D721Med (cell line): ENCODE measurements around the gene SFTPA1.
"Not testable (repeated sequence)": the region's sequence is repeated elsewhere in the genome, so short reads cannot be mapped to it uniquely, and the experiment has no call there.

Experiments used
- DNase-seq: peaks from one replicate; pipeline ENCODE4 v3.0.0; 2011; ENCODE audit warnings: low spot score; ENCODE audit not compliant: insufficient read length
- FAIRE-seq: peaks from 2 replicates; lab custom pipeline; 2011; peaks lifted over from hg19 to GRCh38; lab: Jason Lieb, UNC
- TF ChIP-seq, protein P1 (sequence below): IDR thresholded peaks from 2 replicates; pipeline ENCODE4 v1.5.1; 2012; ENCODE audit warnings: mild to moderate bottlenecking, control low read depth; ENCODE audit not compliant: insufficient read depth; ENCODE audit errors: missing control alignments

SFTPA1 gene

DNA sequence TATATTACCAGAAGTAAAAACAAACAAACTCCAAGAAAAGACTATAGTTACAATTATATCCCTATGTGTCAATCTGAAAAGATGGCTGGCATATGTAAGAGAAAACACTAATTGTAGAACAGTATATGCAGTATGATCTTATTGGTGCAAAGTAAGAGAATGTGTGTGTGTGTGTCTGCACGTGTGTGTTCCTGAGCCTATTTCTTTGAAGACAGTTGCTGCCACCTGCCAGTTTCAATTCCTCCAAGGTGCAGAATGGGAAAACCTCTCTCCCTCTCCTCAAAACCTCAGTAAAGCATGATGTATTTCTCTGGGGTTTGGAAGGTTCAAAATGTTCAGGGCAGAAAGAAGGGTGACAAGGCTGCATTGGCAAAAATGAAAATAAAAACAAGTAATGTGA is 8.8 kb upstream of the SFTPA1 start:
- DNase-seq (no peak), FAIRE-seq (no peak)
- TF ChIP-seq, protein P1, sequence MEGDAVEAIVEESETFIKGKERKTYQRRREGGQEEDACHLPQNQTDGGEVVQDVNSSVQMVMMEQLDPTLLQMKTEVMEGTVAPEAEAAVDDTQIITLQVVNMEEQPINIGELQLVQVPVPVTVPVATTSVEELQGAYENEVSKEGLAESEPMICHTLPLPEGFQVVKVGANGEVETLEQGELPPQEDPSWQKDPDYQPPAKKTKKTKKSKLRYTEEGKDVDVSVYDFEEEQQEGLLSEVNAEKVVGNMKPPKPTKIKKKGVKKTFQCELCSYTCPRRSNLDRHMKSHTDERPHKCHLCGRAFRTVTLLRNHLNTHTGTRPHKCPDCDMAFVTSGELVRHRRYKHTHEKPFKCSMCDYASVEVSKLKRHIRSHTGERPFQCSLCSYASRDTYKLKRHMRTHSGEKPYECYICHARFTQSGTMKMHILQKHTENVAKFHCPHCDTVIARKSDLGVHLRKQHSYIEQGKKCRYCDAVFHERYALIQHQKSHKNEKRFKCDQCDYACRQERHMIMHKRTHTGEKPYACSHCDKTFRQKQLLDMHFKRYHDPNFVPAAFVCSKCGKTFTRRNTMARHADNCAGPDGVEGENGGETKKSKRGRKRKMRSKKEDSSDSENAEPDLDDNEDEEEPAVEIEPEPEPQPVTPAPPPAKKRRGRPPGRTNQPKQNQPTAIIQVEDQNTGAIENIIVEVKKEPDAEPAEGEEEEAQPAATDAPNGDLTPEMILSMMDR = no peak

DNA sequence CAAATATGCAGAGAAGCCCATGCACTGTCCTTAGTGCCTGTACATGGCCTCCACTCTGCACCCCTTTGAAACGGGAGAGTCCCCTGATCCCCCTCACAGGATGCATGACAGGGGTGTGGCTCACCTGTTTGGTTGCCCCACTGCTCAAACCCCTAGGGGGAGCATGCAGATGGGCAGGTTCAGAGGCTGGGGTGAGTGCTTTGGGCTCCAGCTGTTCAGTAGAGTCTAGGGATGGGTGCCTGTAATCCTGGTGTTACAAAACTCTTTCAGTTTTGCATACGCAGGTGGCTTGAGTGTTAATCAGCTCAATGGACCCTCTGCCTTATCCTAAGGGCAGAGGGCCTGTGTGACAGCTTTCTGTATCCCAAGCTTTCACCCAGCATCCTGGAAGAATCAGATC is 7.8 kb upstream of the SFTPA1 start:
- FAIRE-seq (no peak), DNase-seq (no peak)
- TF ChIP-seq, protein P1 = no peak

DNA sequence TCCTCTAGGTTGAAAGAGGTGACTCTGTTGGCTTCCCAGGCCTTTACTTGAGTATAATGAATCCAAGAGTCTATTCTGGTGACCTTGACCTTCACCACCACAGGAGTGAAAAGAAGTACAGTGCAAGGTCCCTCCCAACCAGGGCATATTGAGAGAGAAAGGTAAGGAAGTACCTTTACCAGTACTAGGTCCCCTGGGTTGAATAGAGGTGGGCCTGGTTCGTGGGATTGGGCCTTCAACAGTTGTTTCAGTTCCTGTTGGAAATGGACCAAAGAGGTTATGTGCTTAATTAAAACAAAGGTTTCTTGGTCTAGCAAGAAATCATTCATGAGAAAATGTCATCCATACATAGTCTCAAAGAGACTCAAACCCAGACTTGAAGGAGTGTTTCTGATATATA is 6.4 kb upstream of the SFTPA1 start:
- FAIRE-seq (no peak), DNase-seq (no peak)
- TF ChIP-seq, protein P1 = no peak

DNA sequence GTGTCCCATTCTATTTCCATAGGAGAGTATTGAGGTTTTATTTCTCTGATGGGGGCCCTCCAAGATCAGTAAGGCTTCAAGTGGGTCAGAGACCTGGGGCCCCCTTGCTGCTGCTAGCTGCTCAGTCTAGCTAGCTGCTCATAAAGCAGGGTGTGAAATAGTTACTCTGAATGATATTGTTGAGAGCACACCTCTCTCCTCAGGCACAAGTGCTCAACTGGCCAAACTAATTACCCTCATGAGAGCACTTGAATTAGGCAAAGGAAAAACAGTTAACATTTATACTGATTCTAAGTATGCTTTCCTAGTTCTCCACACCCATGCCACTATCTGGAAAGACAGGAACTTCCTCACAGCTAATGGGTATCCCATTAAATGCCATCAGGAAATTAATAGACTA is 5.4 kb upstream of the SFTPA1 start:
- TF ChIP-seq, protein P1 = no peak
- FAIRE-seq (no peak), DNase-seq (no peak)

DNA sequence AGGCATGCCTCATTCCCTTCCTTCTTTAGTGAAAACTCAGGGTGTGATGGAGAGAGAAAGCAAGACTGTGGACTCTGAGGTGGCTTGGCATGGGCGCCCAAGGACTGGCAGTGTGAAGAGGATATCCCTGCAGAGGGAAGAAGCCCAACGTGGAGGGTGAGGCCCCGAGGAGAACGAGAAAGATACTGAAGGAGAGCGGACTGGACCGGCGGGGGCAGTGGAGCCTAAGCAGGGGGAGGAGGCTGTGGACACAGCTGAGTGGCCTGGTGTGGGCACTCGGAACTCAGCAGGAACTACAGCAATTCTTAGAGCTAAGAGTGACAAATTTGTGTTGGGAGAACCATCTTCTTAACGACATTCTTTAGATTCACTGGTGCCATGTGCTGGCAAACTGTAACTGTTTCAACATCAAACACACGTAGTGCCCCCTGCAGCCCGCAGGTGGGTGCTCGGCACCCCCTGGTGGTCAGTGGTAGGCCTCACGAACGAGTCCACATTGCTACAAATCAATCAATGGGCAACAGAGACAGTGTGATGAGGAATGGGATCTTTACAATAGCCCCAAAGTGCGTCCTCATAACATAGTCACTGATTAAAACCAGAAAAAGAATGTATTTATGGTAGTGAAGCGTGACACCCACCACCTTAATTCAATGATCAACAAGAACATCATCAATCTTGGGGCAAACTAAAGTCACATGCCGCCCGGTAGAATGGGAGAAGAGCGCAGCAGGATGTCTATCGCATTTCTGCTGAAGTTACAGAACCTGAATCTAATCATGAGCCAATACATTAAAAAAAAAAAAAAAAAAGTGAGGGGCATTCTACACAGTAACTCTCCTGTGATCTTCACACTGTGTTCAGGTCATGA is 2.0 kb upstream of the SFTPA1 start:
- TF ChIP-seq, protein P1 = peak; percentile 54
- FAIRE-seq = no peak
- DNase-seq = no peak

DNA sequence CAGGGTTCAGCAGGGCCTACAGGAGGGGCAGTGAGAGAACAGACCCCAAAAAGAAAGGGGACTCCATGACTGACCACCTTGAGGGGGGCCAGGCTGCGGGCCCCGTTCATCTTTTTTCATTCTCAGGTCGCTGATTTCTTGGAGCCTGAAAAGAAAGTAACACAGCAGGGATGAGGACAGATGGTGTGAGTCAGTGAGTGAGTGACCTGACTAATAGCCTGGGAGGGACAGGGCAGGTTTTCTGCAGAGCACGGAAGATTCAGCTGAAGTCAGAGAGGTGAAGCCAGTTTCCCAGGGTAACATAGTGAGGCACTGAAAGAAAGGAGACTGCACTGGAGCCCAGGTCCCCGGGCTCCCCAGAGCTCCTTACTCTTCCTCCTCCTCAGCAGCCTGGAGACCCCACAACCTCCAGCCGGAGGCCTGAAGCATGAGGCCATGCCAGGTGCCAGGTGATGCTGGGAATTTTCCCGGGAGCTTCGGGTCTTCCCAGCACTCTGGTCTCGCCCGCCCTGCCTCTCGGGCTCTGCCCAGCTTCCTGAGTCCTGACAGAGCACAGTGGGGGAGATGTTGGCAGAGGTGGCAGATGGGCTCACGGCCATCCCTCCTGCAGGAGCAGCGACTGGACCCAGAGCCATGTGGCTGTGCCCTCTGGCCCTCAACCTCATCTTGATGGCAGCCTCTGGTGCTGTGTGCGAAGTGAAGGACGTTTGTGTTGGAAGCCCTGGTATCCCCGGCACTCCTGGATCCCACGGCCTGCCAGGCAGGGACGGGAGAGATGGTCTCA is 646 bp downstream of the SFTPA1 start:
- DNase-seq = not testable (repeated sequence)

DNA sequence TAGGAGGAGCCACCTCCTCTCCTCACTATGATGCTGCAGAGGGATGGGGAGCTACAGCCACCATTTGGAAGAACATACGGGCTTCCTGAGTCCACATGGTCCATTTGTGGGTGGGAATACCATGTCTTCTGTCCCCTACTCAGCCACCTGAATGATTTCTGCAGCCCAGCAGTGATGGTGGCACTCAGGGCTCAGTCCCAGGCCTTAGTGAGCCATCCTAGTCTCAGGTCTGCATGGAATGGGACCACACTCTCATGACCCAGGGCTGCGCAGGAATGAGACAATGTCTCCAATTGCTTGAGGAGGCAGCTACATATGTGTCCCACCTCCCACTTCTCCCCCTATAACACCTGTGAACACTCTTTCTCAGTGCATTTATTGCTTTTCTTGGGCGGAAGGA is 4.8 kb downstream of the SFTPA1 start:
- DNase-seq (no peak), FAIRE-seq (no peak)
- TF ChIP-seq, protein P1 = no peak

More for the DNA sequence above, 646 bp downstream of the SFTPA1 start:
- not testable (repeated sequence) for FAIRE-seq
